Heart left ventricle (tissue), 16 donors: ENCODE results near the gene TRIM28. TPM values are rescaled to one million over a fixed set of nuclear protein-coding genes. Genes with fewer than 3 reads are reported as not detected.

ENCODE experiments used
- ATAC-seq, 4 donors: fragments of 200-7000 bp; cut with Tn5 transposase; one replicate each; pipeline ENCODE4 v1.9.1; 2020 to 2022; ENCODE audit warnings: moderate library complexity in 4 of 4, mild to moderate bottlenecking in 3 of 4, moderate number of reproducible peaks in 1 of 4
- DNase-seq, 5 donors: peaks; one replicate each; pipeline ENCODE4 v3.0.0-alpha.2; 2020
- H3K27ac ChIP-seq, 12 donors: fragments of 200-600 bp; sonication (generic) in 4 of 12; one replicate each; pipeline versions ENCODE4 v1.5.0 to v1.8.0; 2016 to 2022; ENCODE audit warnings: mild to moderate bottlenecking in 2 of 12
- H3K27me3 ChIP-seq, 9 donors: fragments of 200-600 bp; sonication (generic) in 2 of 9; one replicate each; pipeline versions ENCODE4 v1.5.1 to v1.8.0; 2016 to 2022; ENCODE audit warnings: mild to moderate bottlenecking in 3 of 9
- H3K36me3 ChIP-seq, 9 donors: fragments of 200-600 bp; sonication (generic) in 2 of 9; one replicate each; pipeline versions ENCODE4 v1.5.0 to v1.8.0; 2018 to 2022; ENCODE audit warnings: mild to moderate bottlenecking in 2 of 9
- H3K4me1 ChIP-seq, 12 donors: fragments of 200-600 bp; sonication (generic) in 4 of 12; one replicate each; pipeline versions ENCODE4 v1.5.0 to v1.8.0; 2016 to 2022; ENCODE audit warnings: mild to moderate bottlenecking in 3 of 12
- H3K4me3 ChIP-seq, 12 donors: fragments of 200-600 bp; sonication (generic) in 4 of 12; one replicate each; pipeline versions ENCODE4 v1.5.0 to v1.8.0; 2017 to 2022; ENCODE audit warnings: mild to moderate bottlenecking in 9 of 12, moderate library complexity in 4 of 12
- H3K9me3 ChIP-seq, 12 donors: fragments of 200-600 bp; sonication (generic) in 4 of 12; one replicate each; pipeline versions ENCODE4 v1.5.0 to v1.8.0; 2016 to 2022; ENCODE audit warnings: mild to moderate bottlenecking in 1 of 12
- CTCF ChIP-seq, 12 donors: fragments of 200-600 bp; sonication (generic) in 4 of 12; IDR thresholded peaks; one replicate each; pipeline versions ENCODE4 v1.5.0 to v1.8.0; 2018 to 2022; ENCODE audit warnings: antibody characterized with exemption in 12 of 12, mild to moderate bottlenecking in 5 of 12
- POLR2A ChIP-seq, 2 donors: fragments of 450-650 bp; IDR thresholded peaks; one replicate each; pipeline ENCODE4 v1.6.1; 2017; ENCODE audit warnings: antibody characterized with exemption in 2 of 2, mild to moderate bottlenecking in 2 of 2, moderate library complexity in 2 of 2
- WGBS, 4 donors: extraction: QIAGEN DNeasy Blood & Tissue Kit in 2 of 4; methylation state at CpG; one replicate each; pipeline versions ENCODE4 v1.1.5 to v1.1.7; 2013 to 2018; 5-methylcytosine and 5-hydroxymethylcytosine counted together
- intact Hi-C, 10 donors: fragments of 100-400 bp; cut with DNase I; formaldehyde crosslinking; loops; one replicate each; pipeline versions ENCODE4 v1.11.1 to v1.14.2; 2022
- polyA plus RNA-seq, 2 donors: library from polyadenylated mRNA; stranded (reverse); fragments of 200-250 nt; gene quantifications; one replicate each; pipeline ENCODE4 v1.2.3, GENCODE V29; 2013
- total RNA-seq, 9 donors: library from RNA; depleted of rRNA in 2 of 9; stranded (reverse); fragments of >200 nt in 2 of 9; fragmentation: NEBNext Ultra II Directional in 3 of 9; extraction: Animal tissue kit (Norgen Biotek cat#: 25700) in 3 of 9; gene quantifications; one replicate each; pipeline versions ENCODE4 v1.1.0 to v1.2.4, GENCODE V29; 2016 to 2023
- donor health status: ischemic (EF 13 %, LVEDD 7.1; RV severe dilation, severe dysfunction).
- donor health status: healthy with polysubstance abuse.
- donor health status: DM: no; HTN: yes; CAD: no.
- donor health status: DM: no; HTN: no; CAD: no.
- donor health status: ischemic (EF 25% LVEDD 6.9; RV normal size, moderate dysfunction).
- donor health status: ischemic (EF 25% LVEDD 5.7; RV mildly dilated, moderate dysfunction).
- donor health status: healthy.
- donor health status: DM: yes; HTN: yes; CAD: no.
- donor health status: ischemic (EF 35%, LVEDD 5.7; RV mildly dilated, moderate dysfunction).
- donor health status: nonischemic (EF 11% LVEDD 7.7; RV severe dilation, severe dysfunction).
- donor health status: DM: yes; HTN: yes; CAD: no.
- donor health status: PGD.
- donor health status: ischemic (EF 29% LVEDD 5.4; RV normal size, mild dysfunction).
- donor health status: nonischemic (EF 23%, LVEDD 6.1; RV moderate dilation, normal function).

Gene TRIM28
- total and polyA plus RNA-seq, 11 donors: 88.0 to 265 (median 160) TPM

- ATAC-seq: no peak
- Histone ChIP-seq H3K27me3 (peaks cover 0 to 1% (median 0%) of the 10 kb centered on the region in 9 donors), H3K36me3 (peaks cover 0 to 40% (median 30%) of the 10 kb centered on the region in 9 donors), H3K4me1 (peaks cover 9 to 58% (median 50%) of the 10 kb centered on the region in 12 donors), H3K4me3 (peak overlapping the region in 11 of 12 donors; percentile 4 to 96 (median 80)), H3K27ac (peak overlapping the region in 8 of 12 donors; percentile 90 to 100 (median 100)), H3K9me3 (no peaks in the 10 kb centered on the region)
- DNase-seq: peak in 1 of 5 donors; percentile 24
- TF ChIP-seq POLR2A (IDR thresholded peaks at IDR 0.05) (no peak), CTCF (IDR thresholded peaks at IDR 0.05) (no peak)
- 56 to 66% (median 61%) methylated on average over 10 of the region's 10 CpGs for WGBS, 4 donors
- intact Hi-C loops: no loop called here
Measured at GRCh38 chr19:58556622-58557220, 12.9 kb downstream of the TRIM28 start.

- TF ChIP-seq CTCF (IDR thresholded peaks at IDR 0.05) (no peak), POLR2A (IDR thresholded peaks at IDR 0.05) (no peak)
- Histone ChIP-seq H3K27ac (peak overlapping the region; percentile 90 to 100 (median 100)), H3K36me3 (peaks cover 0 to 33% (median 23%) of the 10 kb centered on the region in 9 donors), H3K4me3 (peak overlapping the region; percentile 71 to 96 (median 77)), H3K9me3 (no peaks in the 10 kb centered on the region), H3K27me3 (peaks cover 0 to 7% (median 0%) of the 10 kb centered on the region in 9 donors), H3K4me1 (peaks cover 11 to 66% (median 58%) of the 10 kb centered on the region in 12 donors)
- intact Hi-C loops: loop anchor here in 2 of 10 donors (2.0 kb wide), 1 partner anchor 15 kb away; the partner anchor contains the start of gene MZF1 (in 2 of the 2)
- ATAC-seq: no peak
- peak in 2 of 5 donors; percentile 25 to 32 for DNase-seq
- WGBS, 4 donors: 31 to 36% (median 34%) methylated on average over 12 of the region's 12 CpGs
Measured at GRCh38 chr19:58557221-58558065, 13.6 kb downstream of the TRIM28 start.

GRCh38 chr19:58558066-58558622 lies 14.3 kb downstream of the TRIM28 start, which contains the start of gene UBE2M:
Gene UBE2M, minus strand, starts transcription at chr19:58558611. Its CDS starts 230 bp downstream, at chr19:58558381.
- peak in 4 of 5 donors; percentile 54 to 79 (median 73) for DNase-seq
- peak within 1 kb of the TSS; percentile 71 to 96 (median 77) for H3K4me3 ChIP-seq
- H3K27me3 ChIP-seq: peaks cover 0 to 14% (median 0%) of the 10 kb centered on the region in 9 donors
- H3K4me1 ChIP-seq: peaks cover 13 to 73% (median 64%) of the 10 kb centered on the region in 12 donors
- no peaks in the 10 kb centered on the region for H3K9me3 ChIP-seq
- TF ChIP-seq CTCF (IDR thresholded peaks at IDR 0.05) (no peak), POLR2A (IDR thresholded peaks at IDR 0.05) (no peak)
- ATAC-seq: no peak
- peak within 1 kb of the TSS; percentile 90 to 100 (median 100) for H3K27ac ChIP-seq
- intact Hi-C loops: loop anchor here in 2 of 10 donors (2.0 kb wide), 1 partner anchor 15 kb away; the partner anchor contains the start of gene MZF1 (in 2 of the 2)
- 1% methylated on average over 38 to 62 of the region's 62 CpGs for WGBS, 4 donors
- peaks cover 0 to 26% (median 16%) of the 10 kb centered on the region in 9 donors for H3K36me3 ChIP-seq
